Measurements from ENCODE around the gene IMP3.

Gene IMP3

GRCh38 chr15:75672646-75673425, 32.8 kb upstream of the IMP3 start:
- no peak overlapping the region for H3K27ac ChIP-seq (ENCODE audit: insufficient read depth, low read length, poor library complexity, severe bottlenecking)
- H3K4me3 ChIP-seq (ENCODE audit: insufficient read depth, low read depth, low read length, poor library complexity, severe bottlenecking) = no peak overlapping the region
- H3K36me3 ChIP-seq (ENCODE audit: control insufficient read depth, insufficient read depth, low read length) = no peaks in the 10 kb centered on the region

GRCh38 chr15:75671730-75672602, 31.9 kb upstream of the IMP3 start:
- Histone ChIP-seq H3K27me3 (replicated peaks; ENCODE audit: control insufficient read depth, insufficient read depth, low read length, poor library complexity, severe bottlenecking) (no peaks in the 10 kb centered on the region), H3K9me3 (ENCODE audit: control insufficient read depth, low read length) (no peaks in the 10 kb centered on the region), H3K4me3 (ENCODE audit: insufficient read depth, low read depth, low read length, poor library complexity, severe bottlenecking) (no peak overlapping the region), H3K4me1 (ENCODE audit: control insufficient read depth, insufficient read depth, low read length, poor library complexity, severe bottlenecking) (no peaks in the 10 kb centered on the region), H3K36me3 (ENCODE audit: control insufficient read depth, insufficient read depth, low read length) (no peaks in the 10 kb centered on the region), H3K27ac (ENCODE audit: insufficient read depth, low read length, poor library complexity, severe bottlenecking) (no peak overlapping the region)
- DNase-seq = no peak

More at GRCh38 chr15:75672646-75673425, 32.8 kb upstream of the IMP3 start:
- no peaks in the 10 kb centered on the region for H3K4me1 ChIP-seq (ENCODE audit: control insufficient read depth, insufficient read depth, low read length, poor library complexity, severe bottlenecking)
- no peaks in the 10 kb centered on the region for H3K9me3 ChIP-seq (ENCODE audit: control insufficient read depth, low read length)
- DNase-seq = no peak
- no peaks in the 10 kb centered on the region for H3K27me3 ChIP-seq (replicated peaks; ENCODE audit: control insufficient read depth, insufficient read depth, low read length, poor library complexity, severe bottlenecking)

- H3K36me3 ChIP-seq (ENCODE audit: control insufficient read depth, insufficient read depth, low read length) = no peaks in the 10 kb centered on the region
- no peaks in the 10 kb centered on the region for H3K27me3 ChIP-seq (replicated peaks; ENCODE audit: control insufficient read depth, insufficient read depth, low read length, poor library complexity, severe bottlenecking)
- no peak overlapping the region for H3K4me3 ChIP-seq (ENCODE audit: insufficient read depth, low read depth, low read length, poor library complexity, severe bottlenecking)
- no peak for DNase-seq
- no peaks in the 10 kb centered on the region for H3K9me3 ChIP-seq (ENCODE audit: control insufficient read depth, low read length)
- no peak overlapping the region for H3K27ac ChIP-seq (ENCODE audit: insufficient read depth, low read length, poor library complexity, severe bottlenecking)
- no peaks in the 10 kb centered on the region for H3K4me1 ChIP-seq (ENCODE audit: control insufficient read depth, insufficient read depth, low read length, poor library complexity, severe bottlenecking)
Measured at GRCh38 chr15:75669879-75670212, 29.8 kb upstream of the IMP3 start.

DNA sequence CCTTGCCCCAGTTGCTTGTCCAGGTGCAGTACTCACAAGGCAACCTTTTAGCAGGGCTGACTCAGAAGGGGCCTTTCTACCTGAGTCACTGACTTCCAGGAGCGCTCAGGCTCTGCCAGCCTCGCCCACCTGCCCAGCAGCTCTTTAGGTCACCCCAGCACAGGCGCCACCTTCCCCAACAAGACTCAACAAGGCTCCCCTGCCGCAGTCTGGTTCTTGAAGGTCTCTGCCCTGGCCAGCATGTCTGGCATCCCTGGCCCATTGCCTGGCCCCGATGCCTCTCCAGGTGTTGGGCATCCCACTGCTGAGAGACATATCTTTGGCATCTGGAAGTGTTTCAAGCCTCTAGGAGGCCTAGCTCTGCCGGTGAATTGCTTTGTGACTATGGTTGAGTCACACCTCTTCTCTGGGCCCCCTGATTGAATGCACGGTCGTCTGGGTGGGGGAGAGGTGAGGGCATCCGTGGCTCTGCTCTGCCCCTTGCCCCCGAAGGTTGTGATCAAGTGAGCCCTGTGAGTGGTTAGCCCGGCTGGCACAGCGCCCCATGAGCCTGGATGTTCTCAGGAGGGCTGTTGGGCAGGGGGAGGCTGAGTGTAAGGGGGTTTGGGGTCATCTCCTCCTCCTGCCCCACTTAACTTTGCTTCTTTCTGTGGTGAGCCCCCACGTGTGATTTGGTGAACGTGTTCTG, 29.3 kb upstream of the IMP3 start:
- Histone ChIP-seq H3K27me3 (replicated peaks; ENCODE audit: control insufficient read depth, insufficient read depth, low read length, poor library complexity, severe bottlenecking) (no peaks in the 10 kb centered on the region), H3K36me3 (ENCODE audit: control insufficient read depth, insufficient read depth, low read length) (no peaks in the 10 kb centered on the region), H3K27ac (ENCODE audit: insufficient read depth, low read length, poor library complexity, severe bottlenecking) (no peak overlapping the region), H3K9me3 (ENCODE audit: control insufficient read depth, low read length) (no peaks in the 10 kb centered on the region), H3K4me1 (ENCODE audit: control insufficient read depth, insufficient read depth, low read length, poor library complexity, severe bottlenecking) (no peaks in the 10 kb centered on the region), H3K4me3 (ENCODE audit: insufficient read depth, low read depth, low read length, poor library complexity, severe bottlenecking) (no peak overlapping the region)
- no peak for DNase-seq

DNA sequence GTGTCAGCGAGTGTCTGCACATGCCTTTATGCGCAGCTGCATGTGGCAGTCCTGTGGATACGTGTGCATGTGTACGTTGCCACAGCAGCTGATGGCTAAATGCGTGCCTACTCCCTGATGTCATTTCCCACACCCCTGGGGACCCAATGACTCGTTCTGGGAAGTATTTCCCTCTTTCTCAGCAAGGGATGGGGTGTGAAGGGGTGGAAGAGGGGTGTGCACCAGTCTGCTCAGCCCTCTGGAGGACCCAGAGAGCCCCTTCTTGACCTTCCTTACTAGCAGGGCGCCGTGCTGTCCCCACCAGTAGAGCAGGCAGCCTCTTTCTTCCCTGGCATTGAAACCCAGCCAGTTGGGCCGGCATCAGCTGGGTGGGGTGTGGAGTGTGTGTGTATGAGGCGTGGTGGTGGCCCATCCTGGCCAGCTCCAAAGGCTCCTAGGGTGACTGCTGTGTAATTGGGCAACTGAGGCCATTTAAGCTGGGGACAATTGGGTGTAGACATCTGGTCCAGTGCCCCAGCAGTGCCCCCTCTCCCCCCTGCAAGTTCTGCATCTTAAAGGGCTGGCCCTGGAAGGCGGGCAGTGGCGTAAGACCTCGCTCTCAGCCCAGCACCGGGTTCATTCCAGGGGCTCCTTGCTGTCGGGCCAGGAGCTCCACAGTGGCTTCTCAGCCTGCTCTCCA, 26.9 kb upstream of the IMP3 start:
- no peak overlapping the region for H3K27ac ChIP-seq (ENCODE audit: insufficient read depth, low read length, poor library complexity, severe bottlenecking)
- no peaks in the 10 kb centered on the region for H3K27me3 ChIP-seq (replicated peaks; ENCODE audit: control insufficient read depth, insufficient read depth, low read length, poor library complexity, severe bottlenecking)
- no peaks in the 10 kb centered on the region for H3K36me3 ChIP-seq (ENCODE audit: control insufficient read depth, insufficient read depth, low read length)
- no peaks in the 10 kb centered on the region for H3K4me1 ChIP-seq (ENCODE audit: control insufficient read depth, insufficient read depth, low read length, poor library complexity, severe bottlenecking)
- H3K4me3 ChIP-seq (ENCODE audit: insufficient read depth, low read depth, low read length, poor library complexity, severe bottlenecking) = no peak overlapping the region
- DNase-seq = no peak
- no peaks in the 10 kb centered on the region for H3K9me3 ChIP-seq (ENCODE audit: control insufficient read depth, low read length)

GRCh38 chr15:75663931-75664421, 24.0 kb upstream of the IMP3 start:
- Histone ChIP-seq H3K27ac (ENCODE audit: insufficient read depth, low read length, poor library complexity, severe bottlenecking) (no peak overlapping the region), H3K9me3 (ENCODE audit: control insufficient read depth, low read length) (no peaks in the 10 kb centered on the region), H3K4me3 (ENCODE audit: insufficient read depth, low read depth, low read length, poor library complexity, severe bottlenecking) (no peak overlapping the region), H3K27me3 (replicated peaks; ENCODE audit: control insufficient read depth, insufficient read depth, low read length, poor library complexity, severe bottlenecking) (no peaks in the 10 kb centered on the region), H3K4me1 (ENCODE audit: control insufficient read depth, insufficient read depth, low read length, poor library complexity, severe bottlenecking) (no peaks in the 10 kb centered on the region), H3K36me3 (ENCODE audit: control insufficient read depth, insufficient read depth, low read length) (no peaks in the 10 kb centered on the region)
- DNase-seq = no peak

DNA sequence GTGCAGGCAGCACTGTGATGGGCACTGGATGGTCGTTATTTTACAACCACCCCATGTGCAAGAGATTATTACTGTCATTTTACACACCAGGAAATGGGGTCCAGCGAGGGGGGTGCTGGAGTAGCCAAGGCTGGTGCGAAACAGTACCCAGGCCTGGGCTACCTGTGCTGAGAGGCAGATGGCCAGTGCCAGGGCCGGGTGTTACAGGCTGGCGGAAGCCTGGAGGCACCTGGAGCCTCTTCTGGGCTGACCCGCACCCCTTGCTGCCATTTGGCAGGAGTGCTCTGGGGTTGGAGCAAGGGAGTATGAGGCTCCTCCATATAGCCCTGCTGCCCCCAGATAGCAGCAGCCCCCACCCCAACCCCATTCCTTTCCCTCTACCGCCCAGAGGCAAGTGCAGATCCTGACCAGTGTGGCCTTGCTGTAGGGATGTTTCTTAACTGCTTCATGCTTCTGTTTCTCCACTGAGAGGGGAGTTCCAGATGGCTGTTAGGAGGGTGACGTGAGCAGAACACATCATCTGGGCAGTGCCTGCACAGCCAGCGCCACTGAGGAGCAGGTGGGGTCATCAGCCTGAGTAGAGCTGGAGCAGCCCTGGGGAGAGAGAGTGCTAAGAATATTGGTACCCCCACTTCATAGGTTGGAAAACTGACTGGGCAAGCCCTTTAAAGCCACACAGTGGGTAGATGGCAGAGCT, 22.9 kb upstream of the IMP3 start:
- Histone ChIP-seq H3K9me3 (ENCODE audit: control insufficient read depth, low read length) (no peaks in the 10 kb centered on the region), H3K4me1 (ENCODE audit: control insufficient read depth, insufficient read depth, low read length, poor library complexity, severe bottlenecking) (no peaks in the 10 kb centered on the region), H3K4me3 (ENCODE audit: insufficient read depth, low read depth, low read length, poor library complexity, severe bottlenecking) (no peak overlapping the region), H3K27ac (ENCODE audit: insufficient read depth, low read length, poor library complexity, severe bottlenecking) (no peak overlapping the region), H3K36me3 (ENCODE audit: control insufficient read depth, insufficient read depth, low read length) (no peaks in the 10 kb centered on the region), H3K27me3 (replicated peaks; ENCODE audit: control insufficient read depth, insufficient read depth, low read length, poor library complexity, severe bottlenecking) (no peaks in the 10 kb centered on the region)
- no peak for DNase-seq

DNA sequence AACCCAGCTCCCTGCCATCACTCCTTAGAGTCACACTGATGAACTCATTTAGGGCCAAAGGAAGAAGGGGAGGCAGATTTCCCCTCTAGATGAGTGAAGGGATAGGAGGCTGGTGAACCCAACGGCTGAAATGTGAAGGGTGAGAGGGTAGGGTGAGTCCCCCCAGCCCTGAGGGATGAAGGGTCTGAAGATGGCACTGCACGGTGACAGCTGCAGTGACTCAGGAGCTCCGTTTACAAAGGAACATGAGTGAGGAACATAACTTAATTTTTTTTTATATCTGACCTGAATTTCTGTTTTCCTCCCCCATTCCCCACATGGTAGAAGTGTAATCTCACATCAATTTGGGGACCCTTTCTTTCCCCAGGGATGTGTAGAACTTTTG, 21.7 kb upstream of the IMP3 start:
- H3K27ac ChIP-seq (ENCODE audit: insufficient read depth, low read length, poor library complexity, severe bottlenecking) = no peak overlapping the region
- no peaks in the 10 kb centered on the region for H3K36me3 ChIP-seq (ENCODE audit: control insufficient read depth, insufficient read depth, low read length)
- H3K4me3 ChIP-seq (ENCODE audit: insufficient read depth, low read depth, low read length, poor library complexity, severe bottlenecking) = no peak overlapping the region
- no peaks in the 10 kb centered on the region for H3K4me1 ChIP-seq (ENCODE audit: control insufficient read depth, insufficient read depth, low read length, poor library complexity, severe bottlenecking)
- H3K27me3 ChIP-seq (replicated peaks; ENCODE audit: control insufficient read depth, insufficient read depth, low read length, poor library complexity, severe bottlenecking) = no peaks in the 10 kb centered on the region
- DNase-seq = no peak
- no peaks in the 10 kb centered on the region for H3K9me3 ChIP-seq (ENCODE audit: control insufficient read depth, low read length)

DNA sequence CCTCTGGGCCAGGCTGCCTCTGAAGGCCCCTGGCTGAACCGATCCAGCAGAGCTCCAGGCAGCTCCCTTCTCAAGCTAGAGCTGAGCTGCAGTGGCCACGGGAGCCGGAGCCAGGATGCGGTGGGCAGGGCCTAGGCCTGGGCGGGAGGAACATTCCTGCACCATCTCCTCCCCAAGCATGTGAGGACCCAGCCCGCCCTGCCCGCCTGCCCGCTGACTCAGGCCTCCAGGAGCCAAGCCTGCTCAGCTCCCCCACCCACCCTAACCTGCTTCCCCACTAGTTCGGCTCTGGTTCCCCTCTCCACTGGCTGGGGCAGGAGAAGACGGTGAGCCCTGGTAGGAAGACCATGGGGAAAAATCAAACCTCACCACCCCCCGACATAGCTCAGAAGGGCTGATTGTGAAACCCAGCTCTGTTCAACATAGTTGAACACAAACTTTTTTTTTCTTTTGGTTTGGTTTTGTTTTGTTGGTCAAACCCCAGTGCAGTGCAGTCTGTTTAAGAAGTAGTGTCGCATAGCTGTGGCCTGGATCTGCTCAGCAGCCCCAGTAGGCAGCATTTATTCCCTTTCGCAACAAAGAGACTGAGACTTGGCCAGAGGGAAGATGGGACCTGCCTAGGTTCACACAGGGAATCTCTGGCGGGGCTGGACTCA, 21.2 kb upstream of the IMP3 start:
- Histone ChIP-seq H3K4me3 (ENCODE audit: insufficient read depth, low read depth, low read length, poor library complexity, severe bottlenecking) (no peak overlapping the region), H3K27ac (ENCODE audit: insufficient read depth, low read length, poor library complexity, severe bottlenecking) (no peak overlapping the region), H3K27me3 (replicated peaks; ENCODE audit: control insufficient read depth, insufficient read depth, low read length, poor library complexity, severe bottlenecking) (no peaks in the 10 kb centered on the region), H3K4me1 (ENCODE audit: control insufficient read depth, insufficient read depth, low read length, poor library complexity, severe bottlenecking) (no peaks in the 10 kb centered on the region), H3K36me3 (ENCODE audit: control insufficient read depth, insufficient read depth, low read length) (no peaks in the 10 kb centered on the region), H3K9me3 (ENCODE audit: control insufficient read depth, low read length) (no peaks in the 10 kb centered on the region)
- DNase-seq = no peak

All from effector memory CD4-positive, alpha-beta T cell (primary cell).